Activated CD4-positive, alpha-beta T cell treated with anti-CD3 and anti-CD28 coated beads, Interleukin-2, amount 10 ng/mL, durations not matched to agents 24 days and 14 days (primary cell): ENCODE measurements around the gene MIEF1. TPM values are rescaled to one million over a fixed set of nuclear protein-coding genes. Genes with fewer than 3 reads are reported as not detected.
A peak's percentile ranks its signal among the peaks of the same experiment; 100 is the strongest.

ENCODE experiments used
- DNase-seq: peaks from one replicate; pipeline ENCODE4 v3.0.0; 2022
- H3K27ac Mint-ChIP-seq: one replicate; pipeline ENCODE4 v1.8.0; 2022; ENCODE audit warnings: mild to moderate bottlenecking, mixed read lengths
- H3K27me3 Mint-ChIP-seq: one replicate; pipeline ENCODE4 v1.8.0; 2022; ENCODE audit warnings: mixed read lengths
- H3K36me3 Mint-ChIP-seq: one replicate; pipeline ENCODE4 v1.8.0; 2022; ENCODE audit warnings: low read depth, mild to moderate bottlenecking, mixed read lengths
- H3K4me1 Mint-ChIP-seq: one replicate; pipeline ENCODE4 v1.8.0; 2021; ENCODE audit warnings: mixed read lengths
- H3K4me3 Mint-ChIP-seq: one replicate; pipeline ENCODE4 v1.8.0; 2022; ENCODE audit warnings: mild to moderate bottlenecking, moderate library complexity, mixed read lengths
- H3K9me3 Mint-ChIP-seq: one replicate; pipeline ENCODE4 v1.8.0; 2021; ENCODE audit warnings: mixed read lengths
- intact Hi-C: fragments of 100-400 bp; cut with micrococcal nuclease; formaldehyde crosslinking; loops from one replicate; pipeline ENCODE4 v1.15.1; 2023
- total RNA-seq: library from RNA; stranded (reverse); gene quantifications from 2 replicates; pipeline ENCODE4 v1.2.3, GENCODE V29; 2022

MIEF1 gene
- total RNA-seq, 1 donor from 2014 or later, result 54.8 TPM

DNA sequence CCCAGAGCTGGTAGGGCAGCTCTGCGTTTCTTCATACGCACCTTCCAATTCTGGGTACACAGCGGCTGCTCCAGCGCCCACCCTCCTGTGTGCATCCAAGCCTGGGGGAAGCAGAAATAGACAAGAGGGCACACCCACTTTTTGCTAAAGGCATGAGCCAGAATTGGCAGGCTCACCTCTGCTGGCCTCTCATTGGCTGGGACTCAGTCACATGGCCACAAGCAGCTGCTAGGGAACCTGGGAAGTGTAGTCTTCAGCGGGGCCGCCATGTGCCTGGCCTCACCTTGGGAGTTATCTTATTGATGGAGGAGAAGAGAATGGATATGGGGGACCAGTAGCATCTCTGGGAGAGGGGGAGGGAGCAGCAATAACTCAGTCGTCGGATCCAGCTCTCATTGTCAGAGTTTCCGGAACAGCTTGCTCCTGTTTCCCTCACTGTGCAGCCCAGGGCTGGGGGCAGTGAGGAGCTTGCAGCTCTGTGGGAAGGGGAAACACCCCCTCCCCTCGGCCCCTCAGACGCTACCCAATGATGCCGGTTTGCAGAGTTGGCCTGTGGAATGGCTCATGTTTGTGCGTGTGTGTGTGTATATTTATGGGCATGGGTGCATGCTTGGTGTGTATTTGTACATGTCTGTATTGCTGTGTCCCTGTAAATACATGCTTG is 11.8 kb upstream of the MIEF1 start:
- Mint-ChIP-seq H3K36me3 (no peaks in the 10 kb centered on the region), H3K4me1 (peaks cover 15% of the 10 kb centered on the region), H3K4me3 (no peak overlapping the region), H3K27me3 (no peaks in the 10 kb centered on the region), H3K27ac (no peak overlapping the region), H3K9me3 (no peaks in the 10 kb centered on the region)
- peak; percentile 93 for DNase-seq
- intact Hi-C loops, result loop anchor here (5.0 kb wide), 1 partner anchor 93 kb away; the partner anchor contains the start of gene TAB1

DNA sequence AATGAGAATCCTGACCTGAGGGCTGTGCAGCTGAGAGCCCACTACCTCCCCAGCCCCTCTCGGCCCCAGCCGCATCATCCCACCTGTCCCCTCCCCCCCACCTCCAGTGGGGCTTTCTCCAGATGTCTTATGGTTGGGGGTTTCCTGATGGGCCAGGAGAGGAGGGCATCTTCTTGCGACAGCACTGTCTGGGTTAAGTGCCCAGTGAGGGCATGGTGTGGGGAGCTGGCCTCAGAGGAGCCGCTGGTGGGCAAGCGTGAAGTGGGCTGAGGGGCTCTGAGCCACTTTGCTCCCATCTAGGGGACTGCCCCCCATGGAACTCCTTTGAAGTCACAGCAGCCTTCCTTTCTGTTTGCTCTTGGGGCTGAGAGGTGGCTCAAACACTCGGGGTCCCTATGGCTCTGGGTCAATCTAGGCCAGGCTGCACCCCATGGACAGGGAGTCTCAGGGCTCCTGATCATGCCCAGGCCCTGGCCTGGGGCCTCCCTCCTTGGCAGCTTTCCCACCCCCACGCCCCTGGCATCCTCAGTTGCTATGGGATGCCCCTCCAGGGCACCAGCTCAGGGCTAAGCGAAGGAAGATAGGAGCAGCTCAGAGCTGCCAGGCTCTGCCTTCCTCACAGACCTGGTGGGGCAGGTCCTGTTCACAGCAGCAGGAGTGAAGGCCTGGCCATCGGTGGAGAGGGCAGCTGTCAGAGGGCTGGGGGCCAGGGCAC is 11.0 kb upstream of the MIEF1 start:
- H3K9me3 Mint-ChIP-seq, result no peaks in the 10 kb centered on the region
- no peak overlapping the region for H3K27ac Mint-ChIP-seq
- no peaks in the 10 kb centered on the region for H3K36me3 Mint-ChIP-seq
- peaks cover 16% of the 10 kb centered on the region for H3K4me1 Mint-ChIP-seq
- no peak for DNase-seq
- intact Hi-C loops, result loop anchor here (5.0 kb wide), 1 partner anchor 94 kb away; the partner anchor contains the start of gene TAB1
- no peak overlapping the region for H3K4me3 Mint-ChIP-seq
- no peaks in the 10 kb centered on the region for H3K27me3 Mint-ChIP-seq

DNA sequence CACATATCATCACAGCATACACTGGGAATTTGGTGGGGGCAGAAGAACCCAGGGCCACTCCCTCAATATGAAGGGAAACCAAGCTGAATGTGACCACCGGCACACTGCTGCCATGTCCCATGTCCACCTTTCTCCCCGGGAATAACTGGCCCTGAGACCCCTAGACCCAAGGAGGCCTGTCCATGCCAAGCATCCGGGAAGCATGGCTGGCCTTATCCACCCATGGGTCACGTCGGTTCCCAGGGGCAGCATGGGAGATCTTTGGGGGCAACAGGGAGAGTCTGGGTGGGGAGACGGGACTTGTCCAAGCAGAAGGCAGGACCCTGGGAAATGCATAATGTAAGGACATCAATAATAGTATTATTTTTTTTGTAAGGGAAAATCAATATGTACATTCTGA is 10.4 kb upstream of the MIEF1 start:
- Mint-ChIP-seq H3K4me1 (peaks cover 20% of the 10 kb centered on the region), H3K4me3 (no peak overlapping the region), H3K9me3 (no peaks in the 10 kb centered on the region), H3K27ac (no peak overlapping the region), H3K36me3 (no peaks in the 10 kb centered on the region), H3K27me3 (no peaks in the 10 kb centered on the region)
- intact Hi-C loops, result loop anchor here (5.0 kb wide), 1 partner anchor 94 kb away; the partner anchor contains the start of gene TAB1
- no peak for DNase-seq

DNA sequence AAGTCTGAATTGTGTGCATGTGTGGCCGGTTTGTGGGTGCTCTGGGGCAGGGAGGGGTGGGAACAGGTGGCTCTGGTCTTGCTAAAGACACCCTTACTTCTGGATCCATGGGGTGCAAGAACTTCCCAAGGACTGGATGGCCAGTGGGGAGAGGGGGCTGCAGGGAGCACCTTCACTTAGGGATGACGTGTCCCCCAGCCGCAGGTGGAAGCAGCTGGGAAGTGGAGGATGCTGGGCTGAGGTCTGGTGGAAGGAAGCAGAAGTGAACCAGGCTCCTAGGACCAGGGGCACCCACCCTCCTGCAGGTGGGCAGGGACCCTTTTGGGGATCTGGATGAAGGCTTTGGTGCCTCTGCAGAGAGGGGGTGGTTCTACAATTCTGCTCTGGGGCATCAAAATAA is 9.9 kb upstream of the MIEF1 start:
- H3K27ac Mint-ChIP-seq, result no peak overlapping the region
- intact Hi-C loops, result loop anchor here (5.0 kb wide), 1 partner anchor 95 kb away; the partner anchor contains the start of gene TAB1
- no peaks in the 10 kb centered on the region for H3K9me3 Mint-ChIP-seq
- H3K27me3 Mint-ChIP-seq, result no peaks in the 10 kb centered on the region
- no peaks in the 10 kb centered on the region for H3K36me3 Mint-ChIP-seq
- H3K4me1 Mint-ChIP-seq, result peaks cover 20% of the 10 kb centered on the region
- no peak for DNase-seq
- H3K4me3 Mint-ChIP-seq, result no peak overlapping the region

DNA sequence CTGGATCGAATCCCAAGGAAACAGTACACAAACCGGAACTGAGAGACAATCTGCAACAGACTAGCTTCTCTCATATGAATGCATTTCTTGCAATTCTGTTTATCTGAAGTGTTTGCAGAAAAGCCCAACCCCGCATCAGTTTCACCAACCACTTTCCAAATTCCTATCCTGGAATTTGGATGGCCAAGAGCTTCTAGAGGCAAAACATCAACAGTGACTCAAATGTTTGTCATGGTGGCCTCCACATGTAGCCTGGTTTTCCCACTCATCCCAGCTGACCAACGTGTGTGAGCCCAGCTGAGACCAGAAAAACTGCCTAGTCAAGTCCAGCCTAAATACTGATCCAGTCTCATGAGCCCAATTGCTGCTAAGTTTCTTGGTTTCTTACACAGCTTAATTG is 8.3 kb upstream of the MIEF1 start:
- no peak overlapping the region for H3K4me3 Mint-ChIP-seq

DNA sequence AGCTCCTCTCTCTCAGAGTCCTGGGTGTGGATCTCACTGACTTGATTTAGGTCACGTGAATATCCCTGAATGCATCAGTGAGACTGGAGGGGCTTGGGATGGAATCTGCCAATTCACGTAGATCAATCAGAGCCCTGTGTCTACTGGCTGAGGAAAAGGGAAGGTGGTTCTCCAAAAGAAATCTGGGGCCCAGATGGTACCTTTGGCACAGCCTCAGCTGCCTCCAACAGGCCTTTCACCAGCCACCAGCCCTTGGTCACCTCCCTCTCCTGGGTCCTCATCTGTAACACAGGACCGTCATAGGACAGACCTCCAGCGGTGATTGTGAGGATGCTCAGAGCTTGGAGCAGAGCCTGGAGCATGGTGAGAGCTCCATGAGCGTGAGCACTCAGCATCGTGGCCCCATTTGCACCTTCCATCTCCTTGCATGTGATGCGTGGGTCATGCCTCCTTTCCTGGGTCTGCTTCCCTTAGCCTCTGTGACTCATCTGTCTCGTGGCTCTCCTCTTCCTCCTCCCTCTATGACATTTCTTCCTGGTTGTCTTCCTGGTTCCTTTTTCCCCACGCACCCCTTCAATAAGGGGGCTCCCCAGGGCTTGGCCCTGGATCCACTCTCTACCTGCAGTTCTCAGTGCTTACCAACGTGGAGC is 7.5 kb upstream of the MIEF1 start:
- intact Hi-C loops, result loop anchor here (5.0 kb wide), 1 partner anchor 97 kb away; the partner anchor contains the start of gene TAB1
- DNase-seq, result no peak
- H3K27ac Mint-ChIP-seq, result no peak overlapping the region

More for the DNA sequence above, 8.3 kb upstream of the MIEF1 start:
- Mint-ChIP-seq H3K36me3 (no peaks in the 10 kb centered on the region), H3K27me3 (peaks cover 3% of the 10 kb centered on the region), H3K4me1 (peaks cover 20% of the 10 kb centered on the region), H3K9me3 (no peaks in the 10 kb centered on the region), H3K27ac (no peak overlapping the region)
- intact Hi-C loops, result loop anchor here (1.0 to 5.0 kb wide), 2 partner anchors 36 to 96 kb away; partner anchors contain the start of gene TAB1
- no peak for DNase-seq

DNA sequence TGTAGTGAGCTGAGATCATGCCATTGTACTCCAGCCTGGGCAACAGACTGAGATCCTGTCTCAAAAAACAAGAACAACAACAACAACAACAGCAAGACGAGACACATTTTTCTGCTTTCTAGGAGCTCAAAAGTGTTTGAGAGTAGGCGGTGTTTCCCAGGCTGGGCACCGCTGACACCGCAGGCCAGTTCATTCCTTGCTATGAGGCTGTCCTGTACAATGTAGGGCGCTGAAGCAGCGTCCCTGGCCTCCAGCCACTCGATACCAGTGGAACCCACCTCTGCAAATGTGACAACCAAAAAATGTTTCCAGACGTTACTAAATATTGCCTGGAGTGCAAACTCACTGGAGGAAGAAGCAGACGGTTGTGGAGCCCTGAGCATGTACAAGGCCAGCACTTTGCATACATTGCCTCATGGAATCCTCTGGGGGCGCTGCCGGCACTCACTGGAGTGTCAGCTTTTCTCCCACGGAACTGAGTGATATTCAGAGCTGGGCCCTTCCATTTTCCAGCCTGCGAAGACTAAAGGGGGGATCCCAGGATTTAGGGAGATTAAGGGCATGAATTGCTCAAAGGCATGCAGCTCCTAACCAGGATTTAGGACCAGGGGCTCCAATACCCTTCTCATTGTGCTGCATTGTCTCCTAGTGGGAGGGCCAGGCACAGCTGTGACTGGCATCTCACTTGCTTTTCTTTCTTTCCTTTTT is 5.8 kb upstream of the MIEF1 start:
- peak; percentile 88 for DNase-seq
- Mint-ChIP-seq H3K36me3 (no peaks in the 10 kb centered on the region), H3K27me3 (peaks cover 3% of the 10 kb centered on the region), H3K9me3 (no peaks in the 10 kb centered on the region), H3K4me1 (peaks cover 16% of the 10 kb centered on the region), H3K4me3 (no peak overlapping the region), H3K27ac (no peak overlapping the region)
- intact Hi-C loops, result loop anchor here (1.0 kb wide), 1 partner anchor 34 kb away; no protein-coding TSS in a partner anchor

More for the DNA sequence above, 7.5 kb upstream of the MIEF1 start:
- Mint-ChIP-seq H3K36me3 (no peaks in the 10 kb centered on the region), H3K9me3 (no peaks in the 10 kb centered on the region), H3K4me1 (peaks cover 20% of the 10 kb centered on the region), H3K4me3 (no peak overlapping the region), H3K27me3 (peaks cover 3% of the 10 kb centered on the region)

DNA sequence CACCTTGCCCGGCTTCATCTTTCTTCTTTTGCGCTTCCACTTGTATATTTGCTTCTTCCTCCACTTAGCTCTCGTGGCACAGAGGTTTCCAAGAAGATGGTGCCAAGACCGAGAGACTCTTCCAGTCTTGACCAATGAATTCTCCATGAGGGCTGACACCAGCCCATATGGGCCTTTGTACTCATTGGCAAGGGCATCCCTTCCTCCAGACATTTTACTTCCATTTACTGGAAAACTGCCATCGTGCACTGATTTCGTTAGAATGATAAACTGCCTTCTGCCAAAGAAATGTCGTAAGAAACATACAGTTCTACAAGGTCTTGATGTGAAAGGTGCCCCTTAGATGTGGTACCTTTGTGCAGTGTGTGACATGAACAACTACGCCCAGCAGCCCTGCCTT is 4.7 kb upstream of the MIEF1 start:
- peaks cover 3% of the 10 kb centered on the region for H3K36me3 Mint-ChIP-seq
- no peak overlapping the region for H3K4me3 Mint-ChIP-seq
- H3K4me1 Mint-ChIP-seq, result peaks cover 22% of the 10 kb centered on the region
- intact Hi-C loops, result no loop called here
- H3K27me3 Mint-ChIP-seq, result peaks cover 3% of the 10 kb centered on the region
- H3K9me3 Mint-ChIP-seq, result no peaks in the 10 kb centered on the region
- DNase-seq, result no peak
- H3K27ac Mint-ChIP-seq, result no peak overlapping the region

DNA sequence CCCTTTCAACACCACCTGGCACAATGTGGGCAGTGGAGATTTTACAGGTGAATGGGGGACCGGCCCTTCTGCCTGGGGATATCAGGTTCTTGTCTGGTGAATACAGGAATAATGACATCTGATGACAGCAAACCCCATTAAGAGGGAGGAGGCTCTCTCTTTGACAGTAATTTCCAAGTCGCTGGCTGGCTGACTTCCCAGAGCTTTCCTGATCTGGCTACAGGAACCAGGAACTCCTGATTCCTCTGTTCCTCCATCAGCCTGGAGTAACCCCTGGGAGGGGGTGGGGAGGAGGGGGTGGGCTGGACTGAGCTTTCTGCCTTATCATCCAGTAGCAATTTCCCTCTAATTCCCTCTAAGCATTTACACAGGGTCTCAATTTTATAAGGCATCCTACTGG is 3.7 kb upstream of the MIEF1 start:
- no peak overlapping the region for H3K4me3 Mint-ChIP-seq
- peaks cover 18% of the 10 kb centered on the region for H3K4me1 Mint-ChIP-seq
- H3K9me3 Mint-ChIP-seq, result no peaks in the 10 kb centered on the region
- no peak overlapping the region for H3K27ac Mint-ChIP-seq
- intact Hi-C loops, result no loop called here
- H3K27me3 Mint-ChIP-seq, result peaks cover 3% of the 10 kb centered on the region
- H3K36me3 Mint-ChIP-seq, result peaks cover 8% of the 10 kb centered on the region
- no peak for DNase-seq

DNA sequence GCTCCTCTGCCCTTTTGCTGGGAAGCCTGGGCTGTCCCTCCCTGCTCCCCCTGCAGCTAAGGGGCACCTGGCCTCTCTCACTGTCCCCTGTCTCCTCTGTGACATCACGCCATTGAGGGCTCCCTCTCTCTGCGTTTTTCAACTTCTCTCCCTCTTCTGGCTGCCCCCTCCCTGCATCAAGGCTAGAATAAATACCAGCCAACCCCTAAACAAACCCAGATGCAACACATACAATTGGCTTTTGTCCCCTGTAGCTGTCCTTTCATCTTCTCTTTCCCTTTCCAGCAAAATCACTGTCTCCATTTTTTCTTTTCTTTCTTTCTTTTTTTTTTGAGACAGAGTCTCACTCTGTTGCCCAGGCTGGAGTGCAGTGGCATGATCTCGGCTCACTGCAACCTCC is 3.3 kb upstream of the MIEF1 start:
- Mint-ChIP-seq H3K36me3 (peaks cover 12% of the 10 kb centered on the region), H3K27ac (no peak overlapping the region), H3K9me3 (no peaks in the 10 kb centered on the region), H3K27me3 (peaks cover 3% of the 10 kb centered on the region), H3K4me1 (peaks cover 20% of the 10 kb centered on the region), H3K4me3 (no peak overlapping the region)
- intact Hi-C loops, result no loop called here
- no peak for DNase-seq

DNA sequence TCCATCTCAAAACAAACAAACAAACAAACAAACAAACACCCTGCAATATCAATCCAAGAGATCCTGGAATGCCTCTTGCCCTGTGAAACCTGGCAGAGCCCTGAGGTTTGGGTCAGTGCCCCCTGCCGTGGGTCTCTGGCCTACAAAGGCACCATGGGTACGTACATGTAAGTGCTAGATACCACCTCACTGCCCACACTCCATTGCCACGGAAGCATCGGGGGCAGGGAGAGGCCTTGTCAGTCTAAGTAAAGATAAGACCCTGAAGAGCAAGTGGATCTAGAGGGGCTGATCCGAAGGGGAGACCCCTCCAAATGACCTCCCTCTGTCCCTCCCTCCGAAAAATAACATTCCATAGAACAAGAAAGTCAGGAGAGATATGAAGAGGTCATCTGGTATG is 2.0 kb upstream of the MIEF1 start:
- Mint-ChIP-seq H3K27me3 (peaks cover 3% of the 10 kb centered on the region), H3K36me3 (peaks cover 22% of the 10 kb centered on the region), H3K4me1 (peaks cover 23% of the 10 kb centered on the region), H3K9me3 (no peaks in the 10 kb centered on the region), H3K27ac (no peak overlapping the region), H3K4me3 (no peak overlapping the region)
- intact Hi-C loops, result loop anchor here (5.0 kb wide), 1 partner anchor 183 kb away; the partner anchor contains the start of gene RPL3
- no peak for DNase-seq

DNA sequence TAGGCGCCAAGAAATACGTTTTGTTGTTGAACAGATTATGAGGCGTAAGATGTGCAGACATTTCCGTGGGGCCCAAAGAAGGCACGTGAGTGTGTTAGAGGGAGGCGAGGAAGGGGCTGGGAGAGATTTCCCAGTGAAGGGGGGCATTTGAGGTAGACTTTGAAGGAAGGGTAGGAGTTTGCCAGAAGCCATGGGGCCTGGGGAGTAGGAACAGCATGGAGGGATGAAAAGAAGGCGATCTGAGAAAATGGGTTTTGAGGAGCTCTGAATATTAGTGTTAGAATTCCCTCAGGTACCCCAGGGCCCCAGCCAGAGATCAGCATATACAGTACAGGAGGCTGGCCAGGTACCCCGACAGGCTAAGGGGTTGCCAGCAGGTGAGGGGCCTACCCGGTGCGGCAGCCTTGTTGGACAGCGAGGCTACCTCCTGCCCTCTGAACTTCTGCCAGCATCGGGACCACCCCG is 414 bp upstream of the MIEF1 start:
- intact Hi-C loops, result loop anchor here (1.0 to 5.0 kb wide), 3 partner anchors 19 to 184 kb away; partner anchors contain the start of genes ATF4, RPL3 and RPS19BP1
- peaks cover 3% of the 10 kb centered on the region for H3K27me3 Mint-ChIP-seq
- DNase-seq, result no peak
- peak overlapping the region; percentile 100 for H3K4me3 Mint-ChIP-seq
- peaks cover 25% of the 10 kb centered on the region for H3K4me1 Mint-ChIP-seq
- H3K27ac Mint-ChIP-seq, result peak overlapping the region; percentile 98
- peaks cover 36% of the 10 kb centered on the region for H3K36me3 Mint-ChIP-seq
- H3K9me3 Mint-ChIP-seq, result no peaks in the 10 kb centered on the region

DNA sequence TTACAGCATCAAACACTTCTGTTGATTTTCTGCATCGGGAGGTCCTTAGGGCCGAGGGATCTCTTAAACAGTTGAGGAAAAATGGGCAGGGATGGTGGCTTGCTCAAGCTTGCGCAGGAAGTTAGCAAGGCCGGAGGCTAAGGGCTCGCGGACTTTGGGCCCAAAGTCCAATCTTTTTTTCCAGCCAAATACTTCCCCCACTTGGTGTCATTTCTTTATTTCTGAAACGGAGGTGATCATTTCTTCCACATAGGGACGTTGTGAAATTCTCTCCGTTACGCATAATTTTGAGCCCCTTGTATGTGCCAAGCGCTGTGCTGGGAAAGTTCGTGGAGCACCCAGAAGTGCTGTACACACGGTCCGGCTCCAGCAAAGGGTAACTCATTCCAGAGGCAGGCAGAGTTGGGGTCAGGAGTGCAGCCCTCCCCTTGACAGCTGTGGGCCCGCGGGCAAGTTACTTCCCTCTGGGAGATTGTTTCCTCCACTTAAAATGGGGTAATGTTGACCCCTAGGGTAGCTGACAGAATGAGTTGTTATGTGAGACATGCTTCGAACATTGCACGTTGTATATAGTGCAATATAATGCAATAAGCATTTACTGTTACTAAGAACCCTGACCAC is 809 bp downstream of the MIEF1 start:
- Mint-ChIP-seq H3K9me3 (no peaks in the 10 kb centered on the region), H3K4me3 (peak overlapping the region; percentile 100), H3K27ac (peak overlapping the region; percentile 80), H3K4me1 (peaks cover 25% of the 10 kb centered on the region), H3K36me3 (peaks cover 41% of the 10 kb centered on the region), H3K27me3 (peaks cover 3% of the 10 kb centered on the region)
- DNase-seq, result no peak
- intact Hi-C loops, result loop anchor here (1.0 to 5.0 kb wide), 3 partner anchors 17 to 186 kb away; partner anchors contain the start of genes ATF4, RPL3 and RPS19BP1
